ENCODE measurements around the gene GAL. TPM values are rescaled to one million over a fixed set of nuclear protein-coding genes. Genes with fewer than 3 reads are reported as not detected.

Gene GAL
- total RNA-seq, 2 donors from 2014 or later: 3.2 to 3.5 TPM

- H3K36me3 ChIP-seq: no peaks in the 10 kb centered on the region
- no peaks in the 10 kb centered on the region for H3K4me1 ChIP-seq
- DNase-seq: no peak
- no peak for TF ChIP-seq CTCF (IDR thresholded peaks at IDR 0.05)
- H3K9ac ChIP-seq (ENCODE audit: low read depth in 2 of 2, low read length in 2 of 2): no peak overlapping the region
- no peak overlapping the region for H3K4me3 ChIP-seq
- H3K9me3 ChIP-seq: no peaks in the 10 kb centered on the region
- intact Hi-C loops (cut with DNase I): no loop called here
- H3K27me3 ChIP-seq: no peaks in the 10 kb centered on the region
- no peak overlapping the region for H3K27ac ChIP-seq
Measured at GRCh38 chr11:68694431-68695297, 10.3 kb downstream of the GAL start.

- no peak for TF ChIP-seq CTCF (IDR thresholded peaks at IDR 0.05)
- Histone ChIP-seq H3K9me3 (no peaks in the 10 kb centered on the region), H3K27ac (no peak overlapping the region), H3K9ac (ENCODE audit: low read depth in 2 of 2, low read length in 2 of 2) (no peak overlapping the region), H3K36me3 (no peaks in the 10 kb centered on the region), H3K4me3 (no peak overlapping the region), H3K4me1 (no peaks in the 10 kb centered on the region), H3K27me3 (no peaks in the 10 kb centered on the region)
- intact Hi-C loops (cut with DNase I): no loop called here
- no peak for DNase-seq
Measured at GRCh38 chr11:68695531-68695930, 11.2 kb downstream of the GAL start.

DNA sequence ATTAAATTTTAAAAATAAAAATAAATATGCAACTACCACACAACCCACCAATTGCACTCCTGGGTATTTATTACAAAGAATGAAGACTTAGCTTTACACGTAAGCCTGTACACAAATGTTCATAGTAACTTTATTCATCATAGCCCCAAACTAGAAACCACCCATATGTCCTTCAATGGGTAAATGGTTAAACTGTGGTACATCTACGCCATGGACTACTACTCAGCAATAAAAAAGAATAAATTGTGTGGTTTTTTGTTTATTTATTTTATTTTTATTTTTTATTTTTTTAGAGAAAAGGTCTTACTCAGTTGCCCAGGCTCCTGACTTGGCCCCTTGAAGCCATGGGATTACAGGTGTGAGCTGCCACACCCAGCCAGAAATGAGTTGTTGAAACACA, 14.6 kb downstream of the GAL start:
- no peaks in the 10 kb centered on the region for H3K4me1 ChIP-seq
- H3K4me3 ChIP-seq: no peak overlapping the region
- intact Hi-C loops (cut with DNase I): no loop called here
- H3K27ac ChIP-seq: no peak overlapping the region
- no peaks in the 10 kb centered on the region for H3K27me3 ChIP-seq
- no peaks in the 10 kb centered on the region for H3K36me3 ChIP-seq
- no peak for TF ChIP-seq CTCF (IDR thresholded peaks at IDR 0.05)
- no peak overlapping the region for H3K9ac ChIP-seq (ENCODE audit: low read depth in 2 of 2, low read length in 2 of 2)
- H3K9me3 ChIP-seq: no peaks in the 10 kb centered on the region
- DNase-seq: no peak

DNA sequence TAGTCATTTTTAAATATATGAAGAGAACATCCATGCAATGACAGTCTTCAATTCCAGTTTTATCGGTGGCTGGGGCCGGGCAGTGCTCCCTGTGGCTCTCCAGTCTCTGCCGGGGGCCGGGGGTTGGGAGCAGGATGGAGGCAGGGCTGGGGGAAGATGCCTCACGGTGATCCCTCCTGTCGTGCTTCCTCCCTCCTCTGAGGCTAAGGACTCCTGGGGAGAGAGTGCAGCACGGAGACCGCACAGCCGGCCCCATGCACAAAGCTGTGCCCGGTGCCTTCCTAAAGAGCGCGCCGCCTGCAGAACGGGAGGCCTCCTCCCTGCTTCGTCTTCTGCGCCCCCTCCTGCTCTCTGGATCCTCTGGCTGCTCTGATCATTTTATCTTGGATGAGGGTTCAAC, 20.5 kb downstream of the GAL start:
- TF ChIP-seq CTCF (IDR thresholded peaks at IDR 0.05): no peak
- DNase-seq: no peak
- Histone ChIP-seq H3K36me3 (no peaks in the 10 kb centered on the region), H3K27ac (no peak overlapping the region), H3K4me1 (no peaks in the 10 kb centered on the region), H3K9ac (ENCODE audit: low read depth in 2 of 2, low read length in 2 of 2) (no peak overlapping the region), H3K4me3 (no peak overlapping the region), H3K9me3 (no peaks in the 10 kb centered on the region), H3K27me3 (no peaks in the 10 kb centered on the region)
- intact Hi-C loops (cut with DNase I): no loop called here

DNA sequence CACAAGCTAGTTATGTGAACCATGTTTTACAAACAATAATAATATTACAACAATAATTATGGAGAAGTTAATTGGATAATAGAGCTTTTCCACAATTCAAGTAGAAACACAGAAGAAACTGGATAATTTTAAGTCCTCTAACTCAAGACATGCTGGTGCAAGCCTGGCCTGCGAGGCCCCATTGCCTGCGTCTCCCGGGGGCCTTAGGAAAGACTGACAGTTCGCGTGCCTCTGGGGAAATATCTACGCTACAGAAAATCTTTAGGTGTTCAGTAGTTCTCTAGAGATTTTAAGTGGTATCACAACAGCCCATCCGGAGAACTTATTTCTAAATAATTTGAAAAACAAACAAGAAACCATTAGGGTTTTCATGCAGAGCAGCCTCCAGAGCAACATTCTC, 23.2 kb downstream of the GAL start:
- Histone ChIP-seq H3K36me3 (no peaks in the 10 kb centered on the region), H3K9ac (ENCODE audit: low read depth in 2 of 2, low read length in 2 of 2) (no peak overlapping the region), H3K27ac (no peak overlapping the region), H3K9me3 (no peaks in the 10 kb centered on the region), H3K4me1 (no peaks in the 10 kb centered on the region), H3K4me3 (no peak overlapping the region), H3K27me3 (no peaks in the 10 kb centered on the region)
- no peak for DNase-seq
- TF ChIP-seq CTCF (IDR thresholded peaks at IDR 0.05): no peak
- intact Hi-C loops (cut with DNase I): no loop called here
